ENCODE measurements around the gene TANGO6.

DNA sequence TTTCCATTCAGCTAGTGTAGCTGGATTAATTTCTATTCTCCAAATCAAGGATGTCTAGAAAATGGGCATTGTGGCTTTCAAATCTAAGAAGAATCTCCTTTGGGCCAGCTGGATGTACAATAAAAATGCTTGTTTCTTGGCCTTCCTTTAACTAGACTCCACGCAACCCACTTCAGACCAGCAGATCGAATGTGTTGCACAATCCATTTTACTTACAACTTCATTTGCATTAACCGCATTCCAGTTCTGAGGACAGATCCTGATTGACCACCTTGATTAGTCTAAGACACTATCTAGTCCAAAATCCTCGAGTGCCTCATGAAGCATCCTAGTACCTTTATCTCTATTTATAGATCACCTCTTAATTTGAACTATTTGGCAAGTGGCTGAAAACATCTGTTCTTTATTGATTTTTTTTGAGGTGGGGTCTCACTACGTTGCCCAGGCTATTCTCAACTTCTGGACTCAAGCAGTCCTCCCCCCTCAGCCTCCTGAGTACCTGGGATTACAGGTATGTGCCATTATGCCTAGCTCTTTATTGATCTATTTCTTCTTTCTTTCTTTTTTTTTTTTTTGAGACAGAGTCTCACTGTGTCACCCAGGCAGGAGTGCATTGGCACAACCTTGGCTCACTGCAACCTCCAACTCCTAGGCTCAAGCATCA is 241.8 kb downstream of the TANGO6 start:
- TF ChIP-seq, protein P1, sequence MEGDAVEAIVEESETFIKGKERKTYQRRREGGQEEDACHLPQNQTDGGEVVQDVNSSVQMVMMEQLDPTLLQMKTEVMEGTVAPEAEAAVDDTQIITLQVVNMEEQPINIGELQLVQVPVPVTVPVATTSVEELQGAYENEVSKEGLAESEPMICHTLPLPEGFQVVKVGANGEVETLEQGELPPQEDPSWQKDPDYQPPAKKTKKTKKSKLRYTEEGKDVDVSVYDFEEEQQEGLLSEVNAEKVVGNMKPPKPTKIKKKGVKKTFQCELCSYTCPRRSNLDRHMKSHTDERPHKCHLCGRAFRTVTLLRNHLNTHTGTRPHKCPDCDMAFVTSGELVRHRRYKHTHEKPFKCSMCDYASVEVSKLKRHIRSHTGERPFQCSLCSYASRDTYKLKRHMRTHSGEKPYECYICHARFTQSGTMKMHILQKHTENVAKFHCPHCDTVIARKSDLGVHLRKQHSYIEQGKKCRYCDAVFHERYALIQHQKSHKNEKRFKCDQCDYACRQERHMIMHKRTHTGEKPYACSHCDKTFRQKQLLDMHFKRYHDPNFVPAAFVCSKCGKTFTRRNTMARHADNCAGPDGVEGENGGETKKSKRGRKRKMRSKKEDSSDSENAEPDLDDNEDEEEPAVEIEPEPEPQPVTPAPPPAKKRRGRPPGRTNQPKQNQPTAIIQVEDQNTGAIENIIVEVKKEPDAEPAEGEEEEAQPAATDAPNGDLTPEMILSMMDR (IDR thresholded peaks at IDR 0.05; ENCODE audit: borderline replicate concordance, extremely low read depth, low read length, poor library complexity, severe bottlenecking) = no peak
- TF ChIP-seq EZH2 (IDR thresholded peaks at IDR 0.05; ENCODE audit: borderline replicate concordance, low read depth, low read length, severe bottlenecking) = no peak

Data from DND-41 (cell line).